IMR-90 (cell line): ENCODE measurements around the gene UNKL. TPM values are rescaled to one million over a fixed set of nuclear protein-coding genes. Genes with fewer than 3 reads are reported as not detected.

Experiments
- ATAC-seq: fragments of 200-7000 bp; cut with Tn5 transposase; 2 replicates; pipeline ENCODE4 v1.9.1; 2020; ENCODE audit warnings: low read depth, mild to moderate bottlenecking, moderate library complexity
- BruUV-seq: library from RNA; stranded (reverse); fragments of 400-500 nt; replicated peaks from 2 replicates; lab custom pipeline; 2021; lab: Mats Ljungman, UMichigan
- CTCF ChIA-PET: fragments of 300-600 bp; formaldehyde crosslinking; extraction: SDS; loops from one replicate; lab custom pipeline; 2021; ENCODE audit warnings: antibody characterized with exemption; lab: Yijun Ruan, JAX
- POLR2A ChIA-PET: fragments of 300-600 bp; sonication (Branson Sonifier 250); formaldehyde crosslinking; loops from one replicate; lab custom pipeline; 2022; ENCODE audit warnings: antibody characterized with exemption; ENCODE audit not compliant: unreplicated experiment; lab: Charles Lee
- DNase-seq: peaks from one replicate; pipeline ENCODE4 v3.0.0; 2013
- H2AFZ ChIP-seq: replicated peaks from 2 replicates; pipeline ENCODE3; 2013; ENCODE audit warnings: low read length, mild to moderate bottlenecking; ENCODE audit not compliant: poor library complexity
- H2AK5ac ChIP-seq: 2 replicates; pipeline ENCODE4 v1.6.1; 2013; ENCODE audit warnings: low read depth, low read length, inconsistent platforms
- H2AK9ac ChIP-seq: replicated peaks from 2 replicates; pipeline ENCODE3; 2013; ENCODE audit warnings: mild to moderate bottlenecking, low read depth, low read length, moderate library complexity; ENCODE audit not compliant: poor library complexity
- H2BK120ac ChIP-seq: 2 replicates; pipeline ENCODE4 v1.6.1; 2013; ENCODE audit warnings: low read depth, low read length, inconsistent platforms
- H2BK15ac ChIP-seq: 3 replicates; pipeline ENCODE4 v1.6.1; 2013; ENCODE audit warnings: low read depth, low read length, inconsistent platforms
- H2BK20ac ChIP-seq: 2 replicates; pipeline ENCODE4 v1.6.1; 2013; ENCODE audit warnings: low read depth, mild to moderate bottlenecking, inconsistent platforms, low read length, moderate library complexity
- H2BK5ac ChIP-seq: 2 replicates; pipeline ENCODE4 v1.6.1; 2013; ENCODE audit warnings: mild to moderate bottlenecking, low read depth, low read length, inconsistent platforms; ENCODE audit not compliant: poor library complexity, severe bottlenecking
- H3K14ac ChIP-seq: replicated peaks from 2 replicates; pipeline ENCODE4 v1.6.1; 2013; ENCODE audit warnings: low read depth, low read length, inconsistent platforms
- H3K18ac ChIP-seq: 2 replicates; pipeline ENCODE4 v1.6.1; 2013; ENCODE audit warnings: low read depth, low read length, control low read depth
- H3K23ac ChIP-seq: 2 replicates; pipeline ENCODE4 v1.6.1; 2013; ENCODE audit warnings: low read depth, low read length, inconsistent platforms
- H3K27ac ChIP-seq: 2 replicates; pipeline ENCODE4 v1.5.1; 2013; ENCODE audit warnings: mild to moderate bottlenecking, control low read depth, low read length; ENCODE audit not compliant: insufficient read depth
- H3K27me3 ChIP-seq: 2 replicates; pipeline ENCODE4 v1.6.1; 2013; ENCODE audit warnings: low read length; ENCODE audit not compliant: control insufficient read depth, insufficient read depth
- H3K36me3 ChIP-seq: 2 replicates; pipeline ENCODE4 v1.6.1; 2013; ENCODE audit warnings: low read length, mixed read lengths; ENCODE audit not compliant: control insufficient read depth, insufficient read depth
- H3K4ac ChIP-seq: 2 replicates; pipeline ENCODE4 v1.6.1; 2013; ENCODE audit warnings: low read depth, low read length, inconsistent platforms
- H3K4me1 ChIP-seq: 2 replicates; pipeline ENCODE4 v1.6.1; 2013; ENCODE audit warnings: low read length, mixed read lengths; ENCODE audit not compliant: control insufficient read depth, insufficient read depth
- H3K4me2 ChIP-seq: 2 replicates; pipeline ENCODE4 v1.6.1; 2013; ENCODE audit warnings: low read depth, mild to moderate bottlenecking, control low read depth, low read length, moderate library complexity
- H3K4me3 ChIP-seq: 2 replicates; pipeline ENCODE4 v1.5.1; 2013; ENCODE audit warnings: low read depth, mild to moderate bottlenecking, control low read depth, low read length, moderate library complexity; ENCODE audit not compliant: insufficient read depth
- H3K56ac ChIP-seq: 2 replicates; pipeline ENCODE4 v1.6.1; 2013; ENCODE audit warnings: low read length, inconsistent platforms; ENCODE audit not compliant: insufficient read depth; ENCODE audit errors: extremely low read depth
- H3K79me1 ChIP-seq, 2 experiments: 2 replicates each; pipeline ENCODE4 v1.6.1; 2013; ENCODE audit warnings: low read length in 2 of 2, inconsistent platforms in 1 of 2, low read depth in 1 of 2
- H3K9ac ChIP-seq: 2 replicates; pipeline ENCODE4 v1.6.1; 2013; ENCODE audit warnings: low read depth, low read length, control low read depth
- H3K9me1 ChIP-seq: 2 replicates; pipeline ENCODE4 v1.6.1; 2013; ENCODE audit warnings: low read length, inconsistent platforms; ENCODE audit not compliant: insufficient read depth
- H3K9me3 ChIP-seq: 2 replicates; pipeline ENCODE4 v1.6.1; 2013; ENCODE audit warnings: low read length; ENCODE audit not compliant: control insufficient read depth, insufficient read depth
- H4K20me1 ChIP-seq: 2 replicates; pipeline ENCODE4 v1.6.1; 2013; ENCODE audit warnings: low read length, inconsistent platforms; ENCODE audit not compliant: insufficient read depth
- H4K5ac ChIP-seq: 2 replicates; pipeline ENCODE4 v1.6.1; 2013; ENCODE audit warnings: mild to moderate bottlenecking, low read depth, low read length, control low read depth
- H4K8ac ChIP-seq, 2 experiments: 2 replicates each; pipeline ENCODE4 v1.6.1; 2013; ENCODE audit warnings: low read depth in 2 of 2, low read length in 2 of 2, control low read depth in 1 of 2, inconsistent platforms in 1 of 2
- H4K91ac ChIP-seq: 2 replicates; pipeline ENCODE4 v1.6.1; 2013; ENCODE audit warnings: low read depth, low read length, inconsistent platforms; ENCODE audit not compliant: insufficient read depth
- WGBS, 2 experiments: methylation state at CpG; one replicate each; pipeline versions ENCODE4 v1.1.5 to v1.1.7; 2013; ENCODE audit warnings: missing lambda C conversion rate in 2 of 2; ENCODE audit not compliant: insufficient read length in 1 of 2; ENCODE audit errors: extremely low coverage in 2 of 2; 5-methylcytosine and 5-hydroxymethylcytosine counted together
- dilution Hi-C: fragments of 300-500 bp; cut with HindIII; formaldehyde crosslinking; loops from one replicate; pipeline ENCODE4 v1.14.3; 2018; ENCODE audit warnings: low sequenced_read_pairs; ENCODE audit not compliant: unreplicated experiment
- in situ Hi-C: fragments of 300-500 bp; cut with MboI; formaldehyde crosslinking; loops from 3 replicates; pipeline ENCODE4 v1.14.3; 2019; ENCODE audit warnings: low sequenced_read_pairs, inconsistent platforms, mixed read lengths
- intact Hi-C: fragments of 100-400 bp; cut with micrococcal nuclease; formaldehyde crosslinking; loops from 2 replicates; pipeline ENCODE4 v1.10.0; 2022
- polyA plus RNA-seq, 3 experiments: library from polyadenylated mRNA; depleted of rRNA; stranded (reverse); fragments of >200 nt; gene quantifications; 2 replicates each; pipeline ENCODE4 v1.2.3, GENCODE V29; 2012; ENCODE audit warnings: low replicate concordance in 1 of 3
- total RNA-seq: library from RNA; depleted of rRNA; stranded (reverse); fragments of >200 nt; gene quantifications from 2 replicates; pipeline ENCODE4 v1.2.3, GENCODE V29; 2012
- TF ChIP-seq, protein P1 (sequence below): conservative IDR thresholded peaks from 2 replicates; pipeline ENCODE4 v1.5.1; 2012; ENCODE audit warnings: mild to moderate bottlenecking, low read depth, low read length, improper control_type of control experiment

The UNKL gene
- total and polyA plus RNA-seq, 2 of the 4 experiments (the other 2 are of a cell fraction), result 4.1 to 13.3 TPM

DNA sequence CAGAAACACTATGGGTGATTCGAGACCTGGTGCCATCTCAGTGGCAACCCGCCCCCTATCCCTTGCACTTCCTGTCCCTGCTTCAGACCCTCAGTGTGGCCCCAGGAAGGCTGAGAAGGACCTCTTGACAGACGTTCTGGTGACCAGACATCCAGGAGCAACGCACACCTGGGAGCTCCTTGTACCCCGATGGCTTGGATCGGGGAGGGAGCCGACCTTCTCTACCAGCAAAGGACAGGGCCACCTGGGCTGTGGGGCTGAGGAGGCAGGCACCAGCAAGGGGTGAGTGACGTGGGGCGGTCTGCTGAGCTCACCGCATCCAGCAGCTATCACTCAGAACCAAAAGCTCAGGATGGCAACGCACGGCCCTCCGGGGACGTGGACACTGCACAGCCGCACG lies 27.2 kb downstream of the UNKL start:
- Histone ChIP-seq H3K36me3 (peaks cover 34% of the 10 kb centered on the region), H3K9me1 (0 out of 2 replicates have a peak, but pooled peaks cover 2% of the 10 kb centered on the region), H3K4me2 (no peak overlapping the region), H3K79me1 (no peaks in the 10 kb centered on the region; a peak in 1 of 4 replicates), H3K4ac (no peak overlapping the region), H2AK5ac (no peak overlapping the region), H4K91ac (no peak overlapping the region), H4K8ac (no peak overlapping the region), H4K5ac (no peak overlapping the region), H3K4me3 (no peak overlapping the region), H2BK20ac (no peak overlapping the region), H3K14ac (no peak overlapping the region), H3K27ac (no peak overlapping the region), H4K20me1 (no peaks in the 10 kb centered on the region), H2BK15ac (no peak overlapping the region), H3K9me3 (no peaks in the 10 kb centered on the region), H2BK120ac (no peak overlapping the region), H2BK5ac (no peak overlapping the region), H3K27me3 (no peaks in the 10 kb centered on the region), H2AFZ (no peak overlapping the region), H3K9ac (no peak overlapping the region), H2AK9ac (no peak overlapping the region), H3K4me1 (no peaks in the 10 kb centered on the region), H3K56ac (no peak overlapping the region), H3K18ac (no peak overlapping the region), H3K23ac (no peak overlapping the region)
- WGBS, 2 experiments, result 87% methylated on average over 11 of the region's 16 CpGs; no CpG with 5 or more reads in 1 of the 2 experiments
- in situ Hi-C loops, result no loop called here
- BruUV-seq, result no TSS peak
- TF ChIP-seq, protein P1, sequence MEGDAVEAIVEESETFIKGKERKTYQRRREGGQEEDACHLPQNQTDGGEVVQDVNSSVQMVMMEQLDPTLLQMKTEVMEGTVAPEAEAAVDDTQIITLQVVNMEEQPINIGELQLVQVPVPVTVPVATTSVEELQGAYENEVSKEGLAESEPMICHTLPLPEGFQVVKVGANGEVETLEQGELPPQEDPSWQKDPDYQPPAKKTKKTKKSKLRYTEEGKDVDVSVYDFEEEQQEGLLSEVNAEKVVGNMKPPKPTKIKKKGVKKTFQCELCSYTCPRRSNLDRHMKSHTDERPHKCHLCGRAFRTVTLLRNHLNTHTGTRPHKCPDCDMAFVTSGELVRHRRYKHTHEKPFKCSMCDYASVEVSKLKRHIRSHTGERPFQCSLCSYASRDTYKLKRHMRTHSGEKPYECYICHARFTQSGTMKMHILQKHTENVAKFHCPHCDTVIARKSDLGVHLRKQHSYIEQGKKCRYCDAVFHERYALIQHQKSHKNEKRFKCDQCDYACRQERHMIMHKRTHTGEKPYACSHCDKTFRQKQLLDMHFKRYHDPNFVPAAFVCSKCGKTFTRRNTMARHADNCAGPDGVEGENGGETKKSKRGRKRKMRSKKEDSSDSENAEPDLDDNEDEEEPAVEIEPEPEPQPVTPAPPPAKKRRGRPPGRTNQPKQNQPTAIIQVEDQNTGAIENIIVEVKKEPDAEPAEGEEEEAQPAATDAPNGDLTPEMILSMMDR, result no peak
- ATAC-seq (no peak), DNase-seq (no peak)
- POLR2A ChIA-PET, result no interaction called here
- intact Hi-C loops, result no loop called here
- dilution Hi-C loops, result no loop called here
- CTCF ChIA-PET, result no interaction called here
